GM19463 (cell line): Measurements from ENCODE around the gene RPS6KA2.

Experiments
- ATAC-seq: cut with Tn5 transposase; IDR thresholded peaks from one replicate; pipeline ENCODE4 v1.9.1; 2021; ENCODE audit warnings: mild to moderate bottlenecking, moderate library complexity; ENCODE audit not compliant: unreplicated experiment

The RPS6KA2 gene

GRCh38 chr6:166473886-166474571 lies 153.0 kb downstream of the RPS6KA2 start:
- ATAC-seq, result no peak

- ATAC-seq, result no peak
Observed at GRCh38 chr6:166472636-166473035, 154.4 kb downstream of the RPS6KA2 start.

GRCh38 chr6:166471797-166472260 lies 155.2 kb downstream of the RPS6KA2 start:
- no peak for ATAC-seq

- ATAC-seq, result no peak
Observed at GRCh38 chr6:166470863-166471410, 156.1 kb downstream of the RPS6KA2 start.

GRCh38 chr6:166470029-166470862 lies 156.8 kb downstream of the RPS6KA2 start:
- ATAC-seq, result no peak

- ATAC-seq, result no peak
Observed at GRCh38 chr6:166469426-166469961, 157.6 kb downstream of the RPS6KA2 start.

GRCh38 chr6:166467436-166468000 lies 159.5 kb downstream of the RPS6KA2 start:
- no peak for ATAC-seq

- ATAC-seq, result no peak
Observed at GRCh38 chr6:166466178-166467122, 160.6 kb downstream of the RPS6KA2 start.

- no peak for ATAC-seq
Observed at GRCh38 chr6:166465671-166466087, 161.4 kb downstream of the RPS6KA2 start.

GRCh38 chr6:166465003-166465399 lies 162.1 kb downstream of the RPS6KA2 start:
- peak; percentile 55 for ATAC-seq

GRCh38 chr6:166464068-166465002 lies 162.7 kb downstream of the RPS6KA2 start:
- ATAC-seq, result no peak

GRCh38 chr6:166463359-166464067 lies 163.5 kb downstream of the RPS6KA2 start:
- no peak for ATAC-seq

- no peak for ATAC-seq
Observed at GRCh38 chr6:166462461-166463135, 164.5 kb downstream of the RPS6KA2 start.

- no peak for ATAC-seq
Observed at GRCh38 chr6:166461821-166462460, 165.1 kb downstream of the RPS6KA2 start.

GRCh38 chr6:166460473-166461437 lies 166.3 kb downstream of the RPS6KA2 start:
- ATAC-seq, result no peak

- no peak for ATAC-seq
Observed at GRCh38 chr6:166459906-166460305, 167.1 kb downstream of the RPS6KA2 start.
